GM12878 (cell line): ENCODE results near the gene NLRC5. TPM values are rescaled to one million over a fixed set of nuclear protein-coding genes. Genes with fewer than 3 reads are reported as not detected.

Experiments
- E2F8 ChIP-seq: fragments of 450-650 bp; IDR thresholded peaks from 2 replicates; pipeline ENCODE4 v1.6.1; 2018; ENCODE audit warnings: mild to moderate bottlenecking, low read depth, moderate library complexity; ENCODE audit not compliant: partially characterized antibody
- E4F1 ChIP-seq: fragments of 450-650 bp; IDR thresholded peaks from 2 replicates; pipeline ENCODE4 v1.6.1; 2018; ENCODE audit warnings: borderline replicate concordance, mild to moderate bottlenecking; ENCODE audit not compliant: partially characterized antibody
- EGR1 ChIP-seq, 2 experiments: IDR thresholded peaks; 1 replicate in 1 of 2; 2 replicates in 1 of 2; pipeline ENCODE4 v1.6.1; 2011 to 2012; ENCODE audit warnings: low read depth in 2 of 2, low read length in 2 of 2, borderline replicate concordance in 1 of 2, mild to moderate bottlenecking in 1 of 2, moderate library complexity in 1 of 2
- FOXK2 ChIP-seq: fragments of 450-650 bp; IDR thresholded peaks from 2 replicates; pipeline ENCODE4 v1.6.1; 2017; ENCODE audit warnings: mild to moderate bottlenecking, moderate library complexity
- JUND ChIP-seq: IDR thresholded peaks from 2 replicates; pipeline ENCODE4 v1.6.1; 2012; ENCODE audit warnings: low read depth, mild to moderate bottlenecking, low read length, improper control_type of control experiment, moderate library complexity
- NFYB ChIP-seq: IDR thresholded peaks from 2 replicates; pipeline ENCODE4 v1.6.1; 2011; ENCODE audit warnings: low read depth, mild to moderate bottlenecking, low read length, improper control_type of control experiment, moderate library complexity; ENCODE audit not compliant: insufficient read depth
- NR2F1 ChIP-seq: fragments of 450-650 bp; conservative IDR thresholded peaks from 2 replicates; pipeline ENCODE4 v1.6.1; 2017; ENCODE audit warnings: mild to moderate bottlenecking
- NRF1 ChIP-seq: conservative IDR thresholded peaks from 2 replicates; pipeline ENCODE4 v1.6.1; 2011; ENCODE audit warnings: mild to moderate bottlenecking, low read depth, low read length, improper control_type of control experiment
- POLR2AphosphoS2 ChIP-seq: IDR thresholded peaks from 2 replicates; pipeline ENCODE4 v1.6.1; 2011; ENCODE audit warnings: low read depth, mild to moderate bottlenecking, low read length, improper control_type of control experiment, moderate library complexity
- RAD21 ChIP-seq: IDR thresholded peaks from 2 replicates; pipeline ENCODE4 v1.6.1; 2011; ENCODE audit warnings: mild to moderate bottlenecking, low read depth, low read length, moderate library complexity; ENCODE audit not compliant: insufficient read depth
- STAT3 ChIP-seq: IDR thresholded peaks from 2 replicates; pipeline ENCODE4 v1.6.1; 2011; ENCODE audit warnings: low read depth, low read length, improper control_type of control experiment
- ZNF24 ChIP-seq: fragments of 450-650 bp; IDR thresholded peaks from 2 replicates; pipeline ENCODE4 v1.6.1; 2017; ENCODE audit warnings: antibody characterized with exemption, mild to moderate bottlenecking
- ZNF592 ChIP-seq: fragments of 450-650 bp; IDR thresholded peaks from 2 replicates; pipeline ENCODE4 v1.6.1; 2017; ENCODE audit warnings: mild to moderate bottlenecking, moderate library complexity
- polyA plus RNA-seq, 11 experiments: library from polyadenylated mRNA; depleted of rRNA in 4 of 11; unstranded in 6 of 11; stranded (reverse) in 5 of 11; fragments of >200 nt; fragmentation: Nextera tagmentation in 4 of 11; fragmentation: Illumina TruSeq in 1 of 11; extraction: Ambion mirVana in 4 of 11; extraction: Trizol in 1 of 11; gene quantifications; 1 replicate in 1 of 11; 2 replicates in 10 of 11; pipeline versions ENCODE4 v1.2.1 to v1.2.3, GENCODE V29; 2011 to 2016; ENCODE audit warnings: inconsistent platforms in 2 of 11, missing spikeins in 2 of 11, low read depth in 1 of 11
- total RNA-seq, 4 experiments: library from RNA; depleted of rRNA in 3 of 4; stranded (reverse); fragments of >200 nt in 3 of 4; fragmentation: Illumina TruSeq in 1 of 4; extraction: Trizol in 1 of 4; gene quantifications; 2 replicates each; pipeline versions ENCODE4 v1.2.1 to v1.2.3, GENCODE V29; 2013 to 2021
- TF ChIP-seq, protein P1 (sequence below): fragments of 450-650 bp; formaldehyde crosslinking; IDR thresholded peaks from 2 replicates; pipeline ENCODE4 v1.4.0; 2020; ENCODE audit warnings: mild to moderate bottlenecking, moderate library complexity

Gene NLRC5
- total and polyA plus RNA-seq, 10 of the 15 experiments (the other 5 are each of a cell fraction or from before 2014, with no cell fraction given) = 13.1 to 105 (median 57.3) TPM

DNA sequence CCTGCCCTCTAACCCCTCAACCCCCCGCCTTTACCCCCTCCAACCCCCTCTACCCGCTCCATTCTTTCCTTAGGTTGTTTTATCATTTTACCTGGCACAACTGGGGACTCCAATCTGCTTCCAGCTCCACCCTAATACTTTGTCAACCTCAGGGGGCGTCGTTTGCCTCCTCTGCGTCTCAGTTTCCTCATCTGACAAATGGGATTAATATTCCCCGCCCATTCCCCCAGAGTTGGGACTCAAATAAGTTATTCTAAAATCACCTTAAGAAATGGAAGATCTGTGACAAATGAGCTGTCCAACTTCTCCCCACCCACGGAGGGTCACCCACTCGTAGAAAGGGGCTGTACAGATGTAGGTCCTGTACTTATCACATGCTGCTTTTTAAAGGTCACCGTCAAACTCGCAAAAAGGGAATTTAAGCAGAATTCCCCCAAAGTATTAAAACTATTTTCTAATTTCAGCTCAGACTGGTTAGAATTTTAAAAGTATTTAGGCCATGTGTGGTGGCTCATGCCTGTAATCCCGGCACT is 62.4 kb downstream of the NLRC5 start (continued):
- TF ChIP-seq STAT3 (no peak), RAD21 (no peak), JUND (no peak), NR2F1 (no peak), NRF1 (no peak), ZNF592 (no peak), E4F1 (no peak), ZNF24 (no peak), EGR1 (IDR thresholded peaks at IDR 0.05; ENCODE audit: borderline replicate concordance in 1 of 2, low read depth in 2 of 2, low read length in 2 of 2) (peak in 1 of 2 experiments; percentile 78; a peak in 1 of 3 replicates), E2F8 (no peak), NFYB (no peak), FOXK2 (no peak), POLR2AphosphoS2 (no peak)
- TF ChIP-seq, protein P1, sequence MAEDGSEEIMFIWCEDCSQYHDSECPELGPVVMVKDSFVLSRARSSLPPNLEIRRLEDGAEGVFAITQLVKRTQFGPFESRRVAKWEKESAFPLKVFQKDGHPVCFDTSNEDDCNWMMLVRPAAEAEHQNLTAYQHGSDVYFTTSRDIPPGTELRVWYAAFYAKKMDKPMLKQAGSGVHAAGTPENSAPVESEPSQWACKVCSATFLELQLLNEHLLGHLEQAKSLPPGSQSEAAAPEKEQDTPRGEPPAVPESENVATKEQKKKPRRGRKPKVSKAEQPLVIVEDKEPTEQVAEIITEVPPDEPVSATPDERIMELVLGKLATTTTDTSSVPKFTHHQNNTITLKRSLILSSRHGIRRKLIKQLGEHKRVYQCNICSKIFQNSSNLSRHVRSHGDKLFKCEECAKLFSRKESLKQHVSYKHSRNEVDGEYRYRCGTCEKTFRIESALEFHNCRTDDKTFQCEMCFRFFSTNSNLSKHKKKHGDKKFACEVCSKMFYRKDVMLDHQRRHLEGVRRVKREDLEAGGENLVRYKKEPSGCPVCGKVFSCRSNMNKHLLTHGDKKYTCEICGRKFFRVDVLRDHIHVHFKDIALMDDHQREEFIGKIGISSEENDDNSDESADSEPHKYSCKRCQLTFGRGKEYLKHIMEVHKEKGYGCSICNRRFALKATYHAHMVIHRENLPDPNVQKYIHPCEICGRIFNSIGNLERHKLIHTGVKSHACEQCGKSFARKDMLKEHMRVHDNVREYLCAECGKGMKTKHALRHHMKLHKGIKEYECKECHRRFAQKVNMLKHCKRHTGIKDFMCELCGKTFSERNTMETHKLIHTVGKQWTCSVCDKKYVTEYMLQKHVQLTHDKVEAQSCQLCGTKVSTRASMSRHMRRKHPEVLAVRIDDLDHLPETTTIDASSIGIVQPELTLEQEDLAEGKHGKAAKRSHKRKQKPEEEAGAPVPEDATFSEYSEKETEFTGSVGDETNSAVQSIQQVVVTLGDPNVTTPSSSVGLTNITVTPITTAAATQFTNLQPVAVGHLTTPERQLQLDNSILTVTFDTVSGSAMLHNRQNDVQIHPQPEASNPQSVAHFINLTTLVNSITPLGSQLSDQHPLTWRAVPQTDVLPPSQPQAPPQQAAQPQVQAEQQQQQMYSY (CRISPR knock-in tag) = no peak
